Nucleus accumbens (tissue), 56 donors: ENCODE results near the gene OR4D1.

Experiments
- DNase-seq, 56 donors: peaks; one replicate each; lab custom pipeline; 2025; lab: John Stamatoyannopoulos, UW

OR4D1 gene

GRCh38 chr17:58153046-58153445 is 4.9 kb downstream of the OR4D1 start:
- DNase-seq, result no peak

GRCh38 chr17:58153671-58154070 is 5.5 kb downstream of the OR4D1 start:
- no peak for DNase-seq

GRCh38 chr17:58156839-58157803 is 8.9 kb downstream of the OR4D1 start:
- peak in 27 of 56 donors; percentile 1 to 67 (median 19) for DNase-seq

- DNase-seq, result no peak
These were observed 10.0 kb downstream of the OR4D1 start for GRCh38 chr17:58158181-58158580.

- DNase-seq, result no peak
These were observed 13.4 kb downstream of the OR4D1 start for GRCh38 chr17:58161566-58161965.

GRCh38 chr17:58165981-58166380 is 17.8 kb downstream of the OR4D1 start:
- no peak for DNase-seq

GRCh38 chr17:58166682-58167081 is 18.5 kb downstream of the OR4D1 start, which contains the start of gene OR4D2:
OR4D2 (plus strand) TSS chr17:58166982; CDS start chr17:58169656, 2,674 bp downstream.
- no peak for DNase-seq

GRCh38 chr17:58170622-58171021 is 22.4 kb downstream of the OR4D1 start:
- DNase-seq, result no peak

GRCh38 chr17:58172369-58173071 is 24.3 kb downstream of the OR4D1 start:
- DNase-seq, result peak in 1 of 56 donors; percentile 27

GRCh38 chr17:58174871-58175270 is 26.7 kb downstream of the OR4D1 start:
- no peak for DNase-seq

GRCh38 chr17:58176200-58176599 is 28.0 kb downstream of the OR4D1 start:
- DNase-seq, result no peak

GRCh38 chr17:58181796-58182195 is 33.6 kb downstream of the OR4D1 start:
- no peak for DNase-seq

- no peak for DNase-seq
These were observed 35.3 kb downstream of the OR4D1 start for GRCh38 chr17:58183514-58183913.

- DNase-seq, result no peak
These were observed 36.3 kb downstream of the OR4D1 start for GRCh38 chr17:58184308-58184985.

GRCh38 chr17:58184986-58185761 is 37.0 kb downstream of the OR4D1 start:
- no peak for DNase-seq

- DNase-seq, result no peak
These were observed 38.4 kb downstream of the OR4D1 start for GRCh38 chr17:58186591-58186990.

GRCh38 chr17:58187063-58187462 is 38.9 kb downstream of the OR4D1 start:
- DNase-seq, result no peak

GRCh38 chr17:58187675-58188074 is 39.5 kb downstream of the OR4D1 start:
- DNase-seq, result no peak

- DNase-seq, result no peak
These were observed 41.4 kb downstream of the OR4D1 start for GRCh38 chr17:58189436-58190146.
